HepG2 (cell line): ENCODE data around the gene MINDY3. TPM values are rescaled to one million over a fixed set of nuclear protein-coding genes. Genes with fewer than 3 reads are reported as not detected.

Source experiments
- AHDC1 ChIP-seq: sonication (generic); formaldehyde crosslinking; IDR thresholded peaks from 2 replicates; pipeline ENCODE4 v1.5.1; 2020; ENCODE audit warnings: mild to moderate bottlenecking, missing genetic modification reagents, borderline replicate concordance
- ATF2 ChIP-seq: sonication (generic); formaldehyde crosslinking; IDR thresholded peaks from 2 replicates; pipeline ENCODE4 v1.4.0; 2020; ENCODE audit warnings: missing genetic modification reagents
- CBX1 ChIP-seq: IDR thresholded peaks from one replicate; pipeline ENCODE4 v1.6.1; 2016; ENCODE audit warnings: antibody characterized with exemption, low read depth
- HOXD1 ChIP-seq: sonication (generic); formaldehyde crosslinking; IDR thresholded peaks from 2 replicates; pipeline ENCODE4 v1.5.0; 2020; ENCODE audit warnings: missing genetic modification reagents
- MAFF ChIP-seq: IDR thresholded peaks from 2 replicates; pipeline ENCODE4 v1.6.1; 2011; ENCODE audit warnings: low read depth, low read length, improper control_type of control experiment
- NFE2L1 ChIP-seq: sonication (generic); formaldehyde crosslinking; IDR thresholded peaks from 2 replicates; pipeline ENCODE4 v1.4.0; 2020; ENCODE audit warnings: missing genetic modification reagents, mild to moderate bottlenecking, borderline replicate concordance
- polyA plus RNA-seq, 8 experiments: library from polyadenylated mRNA; depleted of rRNA in 3 of 8; stranded (reverse) in 7 of 8; unstranded in 1 of 8; fragments of >200 nt; fragmentation: Illumina TruSeq in 4 of 8; extraction: Trizol in 4 of 8; gene quantifications; 2 replicates each; pipeline versions ENCODE4 v1.2.1 to v1.2.3, GENCODE V29; 2011 to 2016; ENCODE audit warnings: low read depth in 4 of 8, missing spikeins in 1 of 8, mixed read lengths in 1 of 8; ENCODE audit not compliant: insufficient read depth in 1 of 8
- total RNA-seq, 5 experiments: library from RNA; depleted of rRNA; stranded (reverse); fragments of >200 nt; fragmentation: Illumina TruSeq; extraction: Trizol; gene quantifications; 2 replicates each; pipeline ENCODE4 v1.2.3, GENCODE V29; 2016; ENCODE audit warnings: low read depth in 1 of 5

MINDY3 gene
- total and polyA plus RNA-seq, 2 of the 13 experiments (the other 11 are each of a cell fraction or from before 2014, with no cell fraction given), result 6.4 to 17.5 TPM

GRCh38 chr10:15858861-15859281 is 1.4 kb downstream of the MINDY3 start (continued):
- TF ChIP-seq HOXD1 (CRISPR knock-in tag) (no peak), ATF2 (CRISPR knock-in tag) (no peak), CBX1 (no peak), AHDC1 (CRISPR knock-in tag) (no peak), MAFF (no peak), NFE2L1 (CRISPR knock-in tag) (no peak)
